ENCODE results near the gene TWIST1. TPM values are rescaled to one million over a fixed set of nuclear protein-coding genes. Genes with fewer than 3 reads are reported as not detected.

The TWIST1 gene
- total RNA-seq, 4 donors from 2014 or later = 13.6 to 45.9 (median 28.4) TPM

DNA sequence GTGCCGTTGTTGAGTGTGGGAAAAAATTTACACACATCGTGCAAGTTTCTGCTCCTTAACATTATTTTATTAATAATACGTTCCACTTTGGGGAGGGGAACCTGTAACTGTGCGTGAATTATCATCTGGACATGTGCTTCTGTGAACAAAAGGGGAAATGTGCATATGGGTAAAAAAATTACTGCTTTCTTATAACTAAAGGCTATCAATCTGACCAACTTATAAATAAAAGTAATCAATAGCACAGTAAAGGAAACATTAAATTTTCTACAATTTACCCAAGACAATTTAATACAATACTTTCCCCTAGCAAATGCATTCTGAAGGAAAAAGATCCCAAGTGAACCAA is 4.5 kb downstream of the TWIST1 start:
- H3K36me3 ChIP-seq = no peaks in the 10 kb centered on the region
- TF ChIP-seq, protein P1, sequence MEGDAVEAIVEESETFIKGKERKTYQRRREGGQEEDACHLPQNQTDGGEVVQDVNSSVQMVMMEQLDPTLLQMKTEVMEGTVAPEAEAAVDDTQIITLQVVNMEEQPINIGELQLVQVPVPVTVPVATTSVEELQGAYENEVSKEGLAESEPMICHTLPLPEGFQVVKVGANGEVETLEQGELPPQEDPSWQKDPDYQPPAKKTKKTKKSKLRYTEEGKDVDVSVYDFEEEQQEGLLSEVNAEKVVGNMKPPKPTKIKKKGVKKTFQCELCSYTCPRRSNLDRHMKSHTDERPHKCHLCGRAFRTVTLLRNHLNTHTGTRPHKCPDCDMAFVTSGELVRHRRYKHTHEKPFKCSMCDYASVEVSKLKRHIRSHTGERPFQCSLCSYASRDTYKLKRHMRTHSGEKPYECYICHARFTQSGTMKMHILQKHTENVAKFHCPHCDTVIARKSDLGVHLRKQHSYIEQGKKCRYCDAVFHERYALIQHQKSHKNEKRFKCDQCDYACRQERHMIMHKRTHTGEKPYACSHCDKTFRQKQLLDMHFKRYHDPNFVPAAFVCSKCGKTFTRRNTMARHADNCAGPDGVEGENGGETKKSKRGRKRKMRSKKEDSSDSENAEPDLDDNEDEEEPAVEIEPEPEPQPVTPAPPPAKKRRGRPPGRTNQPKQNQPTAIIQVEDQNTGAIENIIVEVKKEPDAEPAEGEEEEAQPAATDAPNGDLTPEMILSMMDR (IDR thresholded peaks at IDR 0.05) = no peak
- no peak for TF ChIP-seq EP300 (IDR thresholded peaks at IDR 0.05)
- no peak for TF ChIP-seq POLR2A (IDR thresholded peaks at IDR 0.05)
- no peak overlapping the region for H3K4me3 ChIP-seq
- peaks cover 0 to 96% of the 10 kb centered on the region in 2 donors for H3K27me3 ChIP-seq
- H3K27ac ChIP-seq = no peak overlapping the region
- no peaks in the 10 kb centered on the region for H3K9me3 ChIP-seq
- 31 to 32% methylated on average over 4 of the region's 4 CpGs for WGBS, 2 donors
- H3K4me1 ChIP-seq = peaks cover 0 to 54% (median 0%) of the 10 kb centered on the region in 4 donors
- DNase-seq (ENCODE audit: low spot score in 2 of 2) = no peak

DNA sequence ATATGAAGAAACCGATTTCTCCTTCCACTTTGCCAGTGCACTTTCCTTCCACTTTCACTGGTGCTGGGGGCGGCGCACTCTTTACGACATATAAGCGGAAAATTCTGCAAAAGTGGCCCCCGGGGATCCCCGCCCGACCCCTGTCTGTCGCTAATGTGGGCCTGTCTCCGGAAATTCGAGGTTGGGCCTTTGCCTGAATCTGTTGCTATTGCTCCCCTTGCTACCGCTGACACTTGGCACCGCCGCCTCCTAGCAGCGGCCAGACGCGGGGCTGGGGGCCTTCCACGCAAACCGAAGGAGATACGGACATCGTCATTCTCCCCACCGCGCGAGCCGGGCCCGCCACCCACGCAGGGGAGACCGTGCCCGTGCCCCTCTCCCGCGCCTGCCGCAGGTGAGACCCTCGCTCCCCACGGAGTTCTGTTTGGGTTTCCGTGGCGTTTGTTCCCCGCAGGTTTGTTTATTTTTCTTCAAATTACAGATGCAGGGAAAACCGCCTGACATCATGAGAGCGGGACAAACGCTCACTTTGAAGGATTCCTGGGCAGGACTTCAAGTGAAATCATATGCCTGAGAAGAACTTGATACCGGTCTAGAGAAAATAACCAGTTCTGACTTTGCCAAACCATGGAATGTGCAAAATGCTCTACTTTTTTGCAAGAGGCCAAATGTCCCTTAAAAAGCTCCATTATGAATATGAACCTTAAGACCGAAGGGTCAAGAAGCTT is 5.0 kb downstream of the TWIST1 start:
- Histone ChIP-seq H3K9me3 (no peaks in the 10 kb centered on the region), H3K36me3 (no peaks in the 10 kb centered on the region), H3K4me3 (peak overlapping the region in 1 of 4 donors; percentile 31), H3K27ac (no peak overlapping the region), H3K4me1 (peaks cover 0 to 54% (median 0%) of the 10 kb centered on the region in 4 donors), H3K27me3 (peaks cover 0 to 96% of the 10 kb centered on the region in 2 donors)
- TF ChIP-seq EP300 (IDR thresholded peaks at IDR 0.05) (peak in 1 of 2 donors; percentile 15), POLR2A (IDR thresholded peaks at IDR 0.05) (no peak)
- 35 to 46% methylated on average over 42 of the region's 42 CpGs for WGBS, 2 donors
- DNase-seq (ENCODE audit: low spot score in 2 of 2) = no peak

DNA sequence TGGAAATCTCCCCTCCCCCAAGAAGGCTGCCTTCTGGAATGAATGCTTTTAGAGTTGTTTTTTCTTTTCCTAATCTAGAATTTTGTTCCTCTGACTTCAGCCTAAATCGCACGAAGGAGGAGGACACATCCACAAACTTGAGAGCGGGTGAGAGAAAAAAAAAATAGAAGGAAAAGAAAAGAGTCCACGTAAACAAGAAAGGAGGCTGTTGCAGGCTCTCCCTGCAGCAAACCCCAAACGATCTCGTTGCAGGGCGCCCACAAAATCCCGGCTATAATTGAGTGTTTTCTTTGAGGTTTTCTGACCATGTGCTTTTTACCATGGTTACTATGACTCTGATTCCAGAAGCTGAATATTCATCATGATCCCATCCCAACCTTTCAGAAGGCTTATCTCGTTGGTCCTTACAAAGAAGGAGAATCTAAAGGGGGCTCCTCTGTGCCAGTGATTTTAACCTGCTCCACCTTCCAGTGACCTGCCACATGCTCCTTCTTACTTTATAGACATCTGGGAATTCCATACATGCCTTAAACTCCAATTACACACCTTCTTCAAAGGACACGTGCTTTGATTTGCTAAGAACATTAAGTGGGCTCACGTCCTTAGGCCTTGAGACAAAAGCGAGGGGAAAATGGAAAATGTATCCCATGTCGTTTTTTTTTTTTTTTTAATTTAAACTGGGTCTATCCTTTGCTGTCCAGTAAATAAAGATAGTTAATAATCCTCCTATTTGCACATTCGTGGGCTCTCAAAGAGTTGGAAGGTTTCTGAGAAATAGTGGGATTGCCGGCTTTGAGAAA is 5.8 kb downstream of the TWIST1 start:
- H3K27me3 ChIP-seq = peaks cover 0 to 100% of the 10 kb centered on the region in 2 donors
- H3K4me3 ChIP-seq = peak overlapping the region in 1 of 4 donors; percentile 31
- DNase-seq (ENCODE audit: low spot score in 2 of 2) = no peak
- 37 to 41% methylated on average over 15 of the region's 15 CpGs for WGBS, 2 donors
- H3K27ac ChIP-seq = no peak overlapping the region
- no peaks in the 10 kb centered on the region for H3K9me3 ChIP-seq
- TF ChIP-seq POLR2A (IDR thresholded peaks at IDR 0.05) (no peak), EP300 (IDR thresholded peaks at IDR 0.05) (no peak)
- TF ChIP-seq, protein P1 (IDR thresholded peaks at IDR 0.05) = no peak
- H3K36me3 ChIP-seq = no peaks in the 10 kb centered on the region
- peaks cover 0 to 57% (median 3%) of the 10 kb centered on the region in 4 donors for H3K4me1 ChIP-seq

DNA sequence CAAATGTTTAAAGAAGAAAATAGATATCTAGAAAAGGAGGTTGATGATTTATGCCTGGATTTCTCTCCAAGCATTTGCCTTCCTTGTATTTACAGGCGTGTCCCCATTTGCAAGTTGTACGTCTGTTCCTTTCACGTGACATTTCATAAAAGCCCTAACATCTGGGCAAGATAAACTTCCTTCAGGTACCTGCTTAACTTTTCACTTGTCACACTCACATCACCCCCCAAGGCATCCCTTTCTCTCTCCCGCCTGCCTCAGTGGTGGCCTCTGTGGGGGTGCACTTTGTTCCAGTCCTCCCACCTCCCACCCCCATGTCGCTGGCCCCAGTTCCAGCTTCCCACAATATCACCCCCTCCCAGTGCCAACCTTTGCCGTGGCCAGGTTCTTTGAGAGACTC is 6.7 kb downstream of the TWIST1 start:
- DNase-seq (ENCODE audit: low spot score in 2 of 2) = no peak
- H3K27ac ChIP-seq = no peak overlapping the region
- H3K27me3 ChIP-seq = peaks cover 0 to 100% of the 10 kb centered on the region in 2 donors
- no peaks in the 10 kb centered on the region for H3K36me3 ChIP-seq
- peaks cover 0 to 57% (median 7%) of the 10 kb centered on the region in 4 donors for H3K4me1 ChIP-seq
- 34 to 39% methylated on average over 6 of the region's 6 CpGs for WGBS, 2 donors
- no peaks in the 10 kb centered on the region for H3K9me3 ChIP-seq
- TF ChIP-seq EP300 (IDR thresholded peaks at IDR 0.05) = no peak
- TF ChIP-seq, protein P1 (IDR thresholded peaks at IDR 0.05) = no peak
- no peak for TF ChIP-seq POLR2A (IDR thresholded peaks at IDR 0.05)
- no peak overlapping the region for H3K4me3 ChIP-seq

DNA sequence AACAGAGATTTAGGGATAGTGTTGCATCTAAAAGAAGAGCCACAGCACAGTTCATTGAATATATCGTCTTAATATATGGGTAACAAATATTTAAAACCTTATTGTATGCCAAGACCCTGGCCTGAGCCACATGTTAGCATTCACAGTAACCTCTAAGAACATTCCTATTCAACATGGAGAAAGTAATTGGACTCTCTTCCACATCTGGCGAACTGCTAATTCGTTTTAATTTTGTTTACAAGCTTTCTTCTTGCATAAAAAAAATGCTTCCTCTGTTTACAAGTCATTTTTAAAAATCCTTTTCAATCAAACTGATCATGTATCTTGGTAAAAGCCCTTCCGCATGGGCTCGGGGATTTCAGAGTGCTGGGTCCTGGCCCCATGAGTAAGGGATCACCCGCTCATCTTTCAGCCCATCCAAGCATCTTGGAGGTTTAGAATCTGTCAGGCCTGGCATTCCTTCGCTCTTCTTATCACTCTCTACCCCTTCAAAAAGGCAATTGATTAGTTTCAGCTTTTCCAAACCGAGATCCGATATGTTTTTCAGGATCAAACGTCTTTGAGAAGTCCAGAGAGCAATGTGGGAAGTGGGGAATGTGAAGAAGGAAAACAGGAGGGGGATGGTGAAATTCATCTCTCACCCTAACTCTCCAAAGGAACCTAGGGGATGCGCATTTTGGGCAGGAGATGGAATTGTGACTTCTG is 7.3 kb downstream of the TWIST1 start:
- H3K4me3 ChIP-seq = no peak overlapping the region
- WGBS, 2 donors = 38 to 41% methylated on average over 11 of the region's 11 CpGs
- DNase-seq (ENCODE audit: low spot score in 2 of 2) = no peak
- no peak overlapping the region for H3K27ac ChIP-seq
- no peaks in the 10 kb centered on the region for H3K36me3 ChIP-seq
- peaks cover 0 to 96% of the 10 kb centered on the region in 2 donors for H3K27me3 ChIP-seq
- H3K4me1 ChIP-seq = peaks cover 0 to 53% (median 7%) of the 10 kb centered on the region in 4 donors
- H3K9me3 ChIP-seq = no peaks in the 10 kb centered on the region
- TF ChIP-seq EP300 (IDR thresholded peaks at IDR 0.05) = no peak
- TF ChIP-seq, protein P1 (IDR thresholded peaks at IDR 0.05) = no peak
- no peak for TF ChIP-seq POLR2A (IDR thresholded peaks at IDR 0.05)

Data from tibial nerve (tissue), 4 donors.